Suprapubic skin (tissue), 4 donors: Measurements from ENCODE around the gene GALNT2. TPM values are rescaled to one million over a fixed set of nuclear protein-coding genes. Genes with fewer than 3 reads are reported as not detected.

Experiments
- DNase-seq, 2 donors: peaks; one replicate each; pipeline ENCODE4 v3.0.0-alpha.2; 2019; ENCODE audit warnings: low spot score in 2 of 2
- H3K27ac ChIP-seq: fragments of 200-600 bp; sonication (generic); one replicate; pipeline ENCODE4 v1.5.1; 2019
- H3K27me3 ChIP-seq: fragments of 200-600 bp; sonication (generic); one replicate; pipeline ENCODE4 v1.5.1; 2019
- H3K36me3 ChIP-seq: fragments of 200-600 bp; sonication (generic); one replicate; pipeline ENCODE4 v1.5.1; 2019
- H3K4me1 ChIP-seq: fragments of 200-600 bp; sonication (generic); one replicate; pipeline ENCODE4 v1.5.1; 2019
- H3K4me3 ChIP-seq: fragments of 200-600 bp; sonication (generic); one replicate; pipeline ENCODE4 v1.5.1; 2019; ENCODE audit warnings: mild to moderate bottlenecking
- H3K9me3 ChIP-seq: fragments of 200-600 bp; sonication (generic); one replicate; pipeline ENCODE4 v1.5.1; 2019
- EP300 ChIP-seq: sonication (generic); formaldehyde crosslinking; IDR thresholded peaks from one replicate; pipeline ENCODE4 v1.6.1; 2017; ENCODE audit warnings: antibody characterized with exemption
- POLR2A ChIP-seq, 2 donors: fragments of 450-650 bp; IDR thresholded peaks; one replicate each; pipeline ENCODE4 v1.6.1; 2017; ENCODE audit warnings: antibody characterized with exemption in 2 of 2, mild to moderate bottlenecking in 2 of 2, moderate library complexity in 2 of 2
- POLR2AphosphoS5 ChIP-seq, 3 donors: sonication (generic); formaldehyde crosslinking; IDR thresholded peaks; one replicate each; pipeline ENCODE4 v1.6.1; 2017; ENCODE audit warnings: antibody characterized with exemption in 3 of 3
- WGBS: methylation state at CpG from one replicate; pipeline ENCODE4 v1.1.5; 2018; 5-methylcytosine and 5-hydroxymethylcytosine counted together
- total RNA-seq, 4 donors: library from RNA; depleted of rRNA; stranded (reverse); fragments of >200 nt; gene quantifications; one replicate each; pipeline ENCODE4 v1.1.0, GENCODE V29; 2016
- TF ChIP-seq, protein P1 (sequence below), 2 donors: fragments of 200-600 bp in 1 of 2; fragments of 450-650 bp in 1 of 2; sonication (generic) in 1 of 2; IDR thresholded peaks; one replicate each; pipeline ENCODE4 v1.5.1; 2016 to 2019; ENCODE audit warnings: antibody characterized with exemption in 2 of 2, mild to moderate bottlenecking in 1 of 2, moderate library complexity in 1 of 2

The GALNT2 gene
- total RNA-seq, 4 donors from 2014 or later: 24.1 to 40.2 (median 36.4) TPM

DNA sequence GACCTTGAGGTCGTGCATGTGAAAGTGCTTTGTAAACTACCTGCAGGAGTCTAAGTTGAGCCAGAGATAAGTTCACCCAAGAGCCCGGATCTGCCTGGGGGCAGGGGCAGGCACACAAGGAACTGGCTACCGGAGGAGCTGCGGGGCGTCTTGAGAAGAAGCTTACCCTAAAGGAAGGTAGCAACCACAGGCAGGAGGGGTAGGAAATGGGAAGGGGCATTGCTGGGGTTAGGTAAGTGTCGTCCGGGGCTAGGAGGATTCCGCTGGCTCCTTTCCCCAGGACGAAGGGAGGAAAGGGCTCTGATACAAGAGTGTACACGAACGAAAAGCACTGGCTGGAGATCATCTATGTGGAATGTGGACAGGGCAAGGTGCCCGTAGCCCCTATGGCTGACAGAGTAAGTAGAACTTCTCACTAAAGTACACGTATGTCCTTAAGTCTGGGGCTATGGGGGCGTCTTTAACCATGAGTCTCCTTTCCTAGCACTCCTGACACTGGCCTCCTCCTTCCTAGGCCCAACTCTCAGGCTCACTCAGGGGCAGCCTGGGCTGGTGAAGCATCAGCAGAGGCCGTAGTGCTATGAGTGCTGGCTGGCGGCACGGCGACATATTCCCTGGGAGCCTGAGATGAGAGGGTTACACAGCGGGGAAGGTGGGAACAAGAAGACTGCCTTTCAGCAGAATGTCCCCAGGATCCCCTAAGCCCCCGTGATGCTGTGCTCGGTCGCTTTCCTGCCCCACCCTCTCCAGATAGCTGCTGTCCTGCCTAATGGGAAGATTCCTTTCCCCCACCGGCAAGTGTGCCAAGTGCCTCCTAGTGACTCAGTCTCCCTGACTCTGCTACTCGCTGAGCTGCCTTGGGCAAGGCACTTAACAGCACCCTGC is 9.1 kb upstream of the GALNT2 start:
- Histone ChIP-seq H3K4me1 (no peaks in the 10 kb centered on the region), H3K9me3 (no peaks in the 10 kb centered on the region), H3K27ac (no peak overlapping the region), H3K27me3 (no peaks in the 10 kb centered on the region), H3K36me3 (no peaks in the 10 kb centered on the region), H3K4me3 (no peak overlapping the region)
- TF ChIP-seq POLR2A (IDR thresholded peaks at IDR 0.05) (no peak), EP300 (no peak), POLR2AphosphoS5 (IDR thresholded peaks at IDR 0.05) (no peak)
- TF ChIP-seq, protein P1, sequence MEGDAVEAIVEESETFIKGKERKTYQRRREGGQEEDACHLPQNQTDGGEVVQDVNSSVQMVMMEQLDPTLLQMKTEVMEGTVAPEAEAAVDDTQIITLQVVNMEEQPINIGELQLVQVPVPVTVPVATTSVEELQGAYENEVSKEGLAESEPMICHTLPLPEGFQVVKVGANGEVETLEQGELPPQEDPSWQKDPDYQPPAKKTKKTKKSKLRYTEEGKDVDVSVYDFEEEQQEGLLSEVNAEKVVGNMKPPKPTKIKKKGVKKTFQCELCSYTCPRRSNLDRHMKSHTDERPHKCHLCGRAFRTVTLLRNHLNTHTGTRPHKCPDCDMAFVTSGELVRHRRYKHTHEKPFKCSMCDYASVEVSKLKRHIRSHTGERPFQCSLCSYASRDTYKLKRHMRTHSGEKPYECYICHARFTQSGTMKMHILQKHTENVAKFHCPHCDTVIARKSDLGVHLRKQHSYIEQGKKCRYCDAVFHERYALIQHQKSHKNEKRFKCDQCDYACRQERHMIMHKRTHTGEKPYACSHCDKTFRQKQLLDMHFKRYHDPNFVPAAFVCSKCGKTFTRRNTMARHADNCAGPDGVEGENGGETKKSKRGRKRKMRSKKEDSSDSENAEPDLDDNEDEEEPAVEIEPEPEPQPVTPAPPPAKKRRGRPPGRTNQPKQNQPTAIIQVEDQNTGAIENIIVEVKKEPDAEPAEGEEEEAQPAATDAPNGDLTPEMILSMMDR (IDR thresholded peaks at IDR 0.05): no peak
- WGBS: 86% methylated on average over 24 of the region's 24 CpGs
- DNase-seq: no peak

DNA sequence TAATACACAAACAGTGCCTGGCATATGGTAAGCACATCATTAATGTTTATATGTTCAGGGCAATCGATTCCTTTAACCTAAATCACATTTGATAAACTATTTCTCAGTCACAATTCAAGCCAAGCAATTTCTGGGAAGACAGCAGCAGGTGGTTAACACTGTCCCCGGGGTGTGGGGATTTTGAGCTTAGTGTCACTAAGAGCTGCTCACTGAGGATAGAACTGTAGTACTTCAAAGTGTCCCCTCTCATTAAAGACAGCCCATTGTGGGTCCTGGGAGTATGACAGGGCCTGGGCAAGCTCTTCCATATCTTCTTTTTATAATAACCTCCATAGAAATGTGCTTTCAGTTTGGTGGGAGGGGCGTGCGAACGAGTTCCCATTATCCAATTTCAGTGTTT is 8.4 kb upstream of the GALNT2 start:
- H3K27ac ChIP-seq: no peak overlapping the region
- no peaks in the 10 kb centered on the region for H3K9me3 ChIP-seq
- TF ChIP-seq, protein P1 (IDR thresholded peaks at IDR 0.05): no peak
- TF ChIP-seq POLR2A (IDR thresholded peaks at IDR 0.05) (no peak), POLR2AphosphoS5 (IDR thresholded peaks at IDR 0.05) (no peak)
- 80% methylated on average over 5 of the region's 5 CpGs for WGBS
- H3K27me3 ChIP-seq: no peaks in the 10 kb centered on the region
- H3K4me1 ChIP-seq: no peaks in the 10 kb centered on the region
- H3K36me3 ChIP-seq: no peaks in the 10 kb centered on the region
- H3K4me3 ChIP-seq: no peak overlapping the region
- DNase-seq: no peak

DNA sequence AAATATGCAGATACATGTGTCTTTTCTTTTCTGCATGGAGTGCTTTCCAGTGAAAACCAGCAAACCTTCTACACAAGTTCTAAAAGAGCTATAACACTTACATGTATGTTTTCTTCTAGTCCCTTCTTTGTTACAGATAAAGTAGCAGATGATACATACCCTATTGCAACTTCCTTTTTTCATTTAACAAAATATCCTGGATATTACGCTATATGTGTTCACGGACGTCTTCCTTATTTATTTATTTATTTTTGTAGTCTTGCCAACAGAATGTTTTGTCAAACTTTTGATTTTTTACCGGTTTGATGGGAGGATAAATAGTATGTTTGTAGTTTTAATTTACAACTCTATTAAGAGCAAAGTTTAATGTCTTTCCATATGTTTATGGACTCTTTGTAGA is 5.2 kb upstream of the GALNT2 start:
- 91% methylated on average over 4 of the region's 4 CpGs for WGBS
- TF ChIP-seq POLR2AphosphoS5 (IDR thresholded peaks at IDR 0.05) (no peak), POLR2A (IDR thresholded peaks at IDR 0.05) (no peak), EP300 (no peak)
- TF ChIP-seq, protein P1 (IDR thresholded peaks at IDR 0.05): no peak
- peaks cover 9% of the 10 kb centered on the region for H3K4me1 ChIP-seq
- H3K4me3 ChIP-seq: no peak overlapping the region
- H3K27me3 ChIP-seq: no peaks in the 10 kb centered on the region
- no peaks in the 10 kb centered on the region for H3K36me3 ChIP-seq
- no peak overlapping the region for H3K27ac ChIP-seq
- no peak for DNase-seq
- no peaks in the 10 kb centered on the region for H3K9me3 ChIP-seq

DNA sequence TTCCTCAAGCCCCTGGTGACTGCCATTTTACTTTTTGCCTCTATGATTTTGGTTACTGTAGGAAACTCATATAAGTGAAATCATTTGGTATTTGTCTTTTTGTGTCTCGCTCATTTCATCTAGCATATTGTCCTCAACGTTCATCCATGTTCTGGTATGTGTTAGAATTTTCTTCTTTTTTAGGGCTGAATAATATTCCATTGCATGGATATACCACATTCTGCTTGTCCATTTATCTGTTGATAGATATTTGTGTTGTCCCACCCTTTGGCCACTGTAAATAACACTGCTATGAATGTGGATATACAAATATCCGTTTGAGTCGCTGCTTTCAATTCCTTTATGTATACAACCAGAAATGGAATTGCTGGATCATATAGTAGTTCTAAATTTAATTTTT is 4.5 kb upstream of the GALNT2 start:
- TF ChIP-seq, protein P1 (IDR thresholded peaks at IDR 0.05): no peak
- TF ChIP-seq POLR2A (IDR thresholded peaks at IDR 0.05) (no peak), EP300 (no peak), POLR2AphosphoS5 (IDR thresholded peaks at IDR 0.05) (no peak)
- Histone ChIP-seq H3K36me3 (no peaks in the 10 kb centered on the region), H3K4me1 (peaks cover 9% of the 10 kb centered on the region), H3K27me3 (no peaks in the 10 kb centered on the region), H3K9me3 (no peaks in the 10 kb centered on the region), H3K27ac (no peak overlapping the region), H3K4me3 (no peak overlapping the region)
- DNase-seq: no peak
- 75% methylated on average over 4 of the region's 4 CpGs for WGBS

DNA sequence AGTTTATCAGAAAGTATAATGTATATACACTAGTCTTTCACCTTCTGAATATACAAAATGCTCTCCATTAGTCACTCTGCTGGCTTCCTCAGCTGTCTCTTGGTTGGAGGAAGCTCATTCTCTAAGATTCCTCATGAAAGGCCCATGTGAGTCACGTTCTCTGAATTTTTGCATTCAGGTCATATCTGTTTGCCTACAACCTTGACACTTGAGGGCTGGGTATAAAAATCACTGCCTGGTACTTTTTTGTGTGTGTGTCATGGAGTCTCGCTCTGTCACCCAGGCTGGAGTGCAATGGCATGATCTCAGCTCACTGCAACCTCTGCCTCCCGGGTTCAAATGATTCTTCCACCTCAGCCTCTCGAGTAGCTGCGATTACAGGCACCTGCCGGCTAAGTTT is 2.8 kb upstream of the GALNT2 start:
- TF ChIP-seq EP300 (no peak), POLR2A (IDR thresholded peaks at IDR 0.05) (no peak), POLR2AphosphoS5 (IDR thresholded peaks at IDR 0.05) (no peak)
- TF ChIP-seq, protein P1 (IDR thresholded peaks at IDR 0.05): no peak
- DNase-seq: no peak
- Histone ChIP-seq H3K27ac (no peak overlapping the region), H3K9me3 (no peaks in the 10 kb centered on the region), H3K27me3 (no peaks in the 10 kb centered on the region), H3K4me1 (peaks cover 22% of the 10 kb centered on the region), H3K4me3 (no peak overlapping the region), H3K36me3 (no peaks in the 10 kb centered on the region)
- WGBS: 93% methylated on average over 6 of the region's 6 CpGs
